Forelimb muscle (tissue), 1 donor: ENCODE measurements around the gene STRIP1. TPM values are rescaled to one million over a fixed set of nuclear protein-coding genes. Genes with fewer than 3 reads are reported as not detected.

ENCODE experiments used
- DNase-seq: peaks from one replicate; pipeline ENCODE4 v3.0.0-alpha.2; 2013; ENCODE audit warnings: low read depth
- polyA plus RNA-seq: library from polyadenylated mRNA; unstranded; fragments of 120-200 nt; gene quantifications from one replicate; pipeline ENCODE4 v1.2.1, GENCODE V29; 2013; ENCODE audit not compliant: insufficient read length

STRIP1 gene
- polyA plus RNA-seq, 1 donor = 30.5 TPM

GRCh38 chr1:110050602-110051261 is 16.3 kb downstream of the STRIP1 start:
- DNase-seq = no peak

DNA sequence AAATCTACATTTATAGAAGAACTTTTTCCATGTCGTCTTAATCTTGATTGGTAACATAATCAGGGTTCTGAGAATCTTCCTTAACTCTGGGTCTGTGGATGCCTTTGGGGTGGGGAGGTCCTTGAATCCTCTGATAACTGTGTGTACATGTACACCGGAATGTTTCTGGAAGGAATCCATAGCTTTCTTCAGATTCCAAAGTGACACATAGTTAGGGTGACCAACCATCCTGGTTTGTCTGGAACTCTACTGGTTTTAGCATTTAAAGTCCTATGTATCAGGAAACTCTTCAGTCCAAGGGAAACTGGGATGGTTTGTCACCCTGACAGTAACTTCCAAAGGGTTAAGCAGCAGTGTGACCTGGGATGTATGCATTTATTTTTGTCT is 16.8 kb downstream of the STRIP1 start:
- no peak for DNase-seq

GRCh38 chr1:110053552-110054428 is 19.4 kb downstream of the STRIP1 start:
- DNase-seq = no peak

DNA sequence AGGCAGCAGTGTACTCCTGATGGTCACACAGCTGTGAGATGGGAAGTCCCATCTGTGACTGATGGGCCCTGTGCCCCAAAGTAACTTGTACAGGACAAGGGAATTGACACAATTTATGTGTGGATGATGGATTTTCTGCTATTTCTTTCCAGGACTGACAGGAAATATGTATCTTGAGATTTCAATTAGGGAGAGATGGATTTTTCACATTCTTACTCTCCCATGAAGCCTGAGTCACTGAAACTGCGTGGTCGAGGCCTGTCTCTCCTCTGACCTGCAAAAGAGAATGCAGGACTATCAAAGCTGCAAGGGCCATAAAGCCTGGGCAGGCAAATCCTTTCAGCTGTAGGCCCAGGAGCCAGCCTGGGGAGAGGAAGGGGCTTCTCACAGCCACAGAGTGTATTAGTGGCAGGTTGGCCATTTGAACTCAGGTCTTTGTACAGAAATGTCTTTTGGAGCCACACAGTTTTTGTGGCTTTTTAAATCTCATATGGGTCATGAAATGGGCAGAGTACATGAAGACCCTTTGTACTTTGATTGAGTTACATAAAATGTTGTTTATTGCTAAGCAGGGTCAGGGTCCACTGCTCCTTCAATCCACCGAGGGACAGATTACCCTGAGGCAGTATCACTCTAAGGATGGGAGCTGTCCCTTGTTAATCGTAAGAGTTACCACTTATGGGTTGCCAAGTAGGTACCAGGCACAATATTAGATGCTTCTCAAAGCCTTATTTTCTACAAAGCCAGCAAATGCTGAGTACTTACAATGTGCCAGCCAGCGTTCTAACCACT is 21.3 kb downstream of the STRIP1 start:
- DNase-seq = no peak

- DNase-seq = no peak
Observed at GRCh38 chr1:110056285-110056683, 21.9 kb downstream of the STRIP1 start.

GRCh38 chr1:110056776-110057175 is 22.4 kb downstream of the STRIP1 start:
- no peak for DNase-seq

DNA sequence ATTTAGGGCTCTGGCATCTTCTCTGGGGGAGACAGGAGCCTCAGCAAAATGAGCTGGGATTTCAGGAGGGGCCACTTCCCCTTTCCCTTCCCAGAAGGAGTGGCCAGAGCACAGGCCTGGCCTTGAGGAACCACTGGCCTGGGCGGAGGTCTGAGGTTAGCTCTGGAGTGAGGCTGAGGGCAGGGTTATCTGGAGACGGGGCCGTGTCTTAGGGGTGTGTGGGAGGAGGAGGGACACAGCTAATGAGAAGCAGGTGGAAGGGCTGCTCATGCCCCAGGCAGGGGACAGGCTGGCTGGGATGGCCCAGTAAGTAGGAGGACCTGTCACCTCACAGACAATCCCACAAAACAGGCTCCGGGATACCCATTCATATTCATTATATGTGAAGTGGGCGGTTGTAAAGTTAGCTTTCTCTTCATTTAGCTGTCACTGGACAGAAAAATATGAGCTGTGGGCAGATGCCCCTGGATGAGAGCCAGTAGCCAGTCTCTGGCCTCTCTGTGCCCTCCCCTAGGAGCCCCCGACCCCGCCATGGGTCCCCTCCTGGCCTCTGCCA is 23.6 kb downstream of the STRIP1 start:
- no peak for DNase-seq

DNA sequence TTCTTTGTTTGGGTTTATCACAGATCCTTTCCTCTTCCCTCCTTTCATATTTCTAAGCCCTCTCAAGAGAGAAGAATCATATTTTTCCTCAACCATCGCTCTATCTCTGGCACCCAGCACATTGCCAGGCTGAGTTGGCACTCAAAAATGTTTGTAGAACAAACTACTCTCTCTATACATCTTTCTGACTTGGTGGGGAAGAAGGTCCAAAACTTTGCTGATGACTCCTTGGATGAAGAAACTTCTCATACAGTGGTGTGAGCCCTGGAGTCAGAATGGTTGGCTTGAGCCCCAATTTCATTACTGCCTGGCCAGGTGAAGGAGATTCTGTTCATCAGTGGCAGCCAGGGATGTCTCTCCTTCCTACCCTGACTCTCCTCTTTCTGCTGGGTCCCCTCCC is 24.2 kb downstream of the STRIP1 start:
- no peak for DNase-seq

- DNase-seq = no peak
Observed at GRCh38 chr1:110059133-110059863, 24.9 kb downstream of the STRIP1 start.

- no peak for DNase-seq
Observed at GRCh38 chr1:110060034-110060661, 25.7 kb downstream of the STRIP1 start.

- no peak for DNase-seq
Observed at GRCh38 chr1:110060662-110061060, 26.2 kb downstream of the STRIP1 start.

GRCh38 chr1:110061341-110061740 is 26.9 kb downstream of the STRIP1 start:
- DNase-seq = no peak

DNA sequence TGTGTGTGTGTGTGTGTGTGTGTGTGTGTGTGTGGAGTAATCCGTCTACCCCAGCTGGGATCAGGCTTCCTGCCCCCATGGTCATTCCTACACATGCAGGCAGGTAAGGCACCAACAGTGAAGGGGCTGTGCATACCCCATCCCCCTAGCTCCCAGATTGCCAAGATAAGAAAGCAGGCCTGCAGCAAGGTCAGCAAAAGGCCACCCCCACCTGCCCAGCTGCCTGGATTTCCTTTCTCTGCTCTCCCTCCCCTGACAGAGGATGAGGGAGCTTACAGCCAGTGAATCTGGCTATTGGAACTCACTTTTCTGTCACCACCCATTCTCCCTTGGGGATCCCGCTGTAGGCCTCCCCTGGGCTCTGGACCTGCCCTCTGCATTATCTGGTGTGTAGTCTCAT is 28.2 kb downstream of the STRIP1 start:
- DNase-seq = no peak

- no peak for DNase-seq
Observed at GRCh38 chr1:110063781-110064180, 29.4 kb downstream of the STRIP1 start.

DNA sequence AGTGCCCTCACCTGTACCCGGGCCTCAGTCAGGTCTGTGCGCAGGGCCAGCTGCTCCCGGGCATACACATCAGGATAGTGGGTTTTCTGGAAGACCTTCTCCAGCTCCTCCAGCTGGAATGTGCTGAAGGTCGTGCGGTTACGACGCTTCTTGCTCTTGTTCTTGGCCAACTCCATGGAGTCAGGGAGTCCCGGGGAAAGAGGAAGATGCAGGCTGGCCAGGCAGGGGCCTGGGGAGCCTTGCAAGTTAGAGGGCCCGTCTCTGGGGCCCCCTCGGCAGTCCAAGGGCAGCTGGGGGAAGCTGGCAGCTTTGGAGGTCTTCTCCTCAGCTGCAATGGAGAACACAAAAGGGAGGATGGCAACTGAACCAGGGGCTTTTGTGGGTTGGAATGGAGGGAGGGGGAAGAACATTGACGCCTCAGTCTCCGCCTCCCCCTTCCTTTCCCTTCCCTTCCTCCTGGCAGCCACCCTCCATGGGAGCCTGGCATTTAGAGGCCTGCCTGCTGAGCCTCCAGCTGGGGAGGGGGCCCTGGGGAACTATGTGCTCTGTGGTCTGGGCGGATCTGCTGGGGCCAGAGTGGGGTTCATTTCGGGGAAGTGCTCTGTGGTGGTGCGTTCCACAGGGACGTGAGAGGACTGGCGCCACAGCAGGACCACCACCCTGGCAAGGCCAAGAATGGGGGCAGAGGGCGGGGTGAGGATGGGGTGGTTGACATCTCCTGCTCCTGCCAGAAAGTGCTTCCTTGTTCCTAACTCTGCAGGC is 30.3 kb downstream of the STRIP1 start:
- DNase-seq = no peak

DNA sequence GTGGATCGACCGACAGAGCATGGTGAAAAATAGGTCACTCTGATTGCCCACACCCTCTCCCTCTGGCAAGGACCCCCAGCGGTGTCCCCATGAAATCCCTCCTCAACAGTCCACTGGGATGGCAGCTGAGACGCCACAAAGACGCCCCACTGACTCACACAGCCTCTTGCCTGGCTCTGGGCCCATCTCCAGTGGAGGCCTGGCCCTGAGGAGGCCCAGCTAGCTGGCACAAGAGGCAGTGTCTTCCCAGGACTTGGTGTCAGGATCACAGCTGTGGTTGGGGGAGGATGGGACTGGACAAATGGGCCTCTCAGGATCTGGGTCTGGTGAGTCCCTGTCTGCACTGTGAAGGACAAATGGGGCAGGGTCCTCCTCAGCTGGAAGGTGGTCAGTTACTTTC is 31.4 kb downstream of the STRIP1 start:
- no peak for DNase-seq

DNA sequence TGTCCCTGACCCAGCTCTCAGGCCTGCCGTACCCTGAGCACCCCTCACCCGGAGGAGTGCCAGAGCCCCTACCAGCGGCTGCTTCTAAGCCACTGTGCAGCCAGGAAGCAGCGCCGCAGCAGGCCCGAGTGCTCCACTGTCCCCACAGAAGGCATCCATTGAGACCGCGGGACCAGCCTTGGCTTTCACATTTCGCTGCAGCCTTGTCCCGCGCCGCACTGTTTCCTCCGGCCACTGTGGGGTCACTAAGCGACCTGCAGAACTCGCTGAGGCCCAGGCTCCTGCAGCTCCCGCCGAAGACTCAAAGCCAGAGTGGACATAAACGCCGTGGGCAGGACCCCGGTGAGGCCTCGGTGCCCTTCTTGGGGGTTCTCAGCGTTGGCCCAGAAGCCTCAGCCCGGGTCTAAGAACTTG is 33.1 kb downstream of the STRIP1 start:
- no peak for DNase-seq

DNA sequence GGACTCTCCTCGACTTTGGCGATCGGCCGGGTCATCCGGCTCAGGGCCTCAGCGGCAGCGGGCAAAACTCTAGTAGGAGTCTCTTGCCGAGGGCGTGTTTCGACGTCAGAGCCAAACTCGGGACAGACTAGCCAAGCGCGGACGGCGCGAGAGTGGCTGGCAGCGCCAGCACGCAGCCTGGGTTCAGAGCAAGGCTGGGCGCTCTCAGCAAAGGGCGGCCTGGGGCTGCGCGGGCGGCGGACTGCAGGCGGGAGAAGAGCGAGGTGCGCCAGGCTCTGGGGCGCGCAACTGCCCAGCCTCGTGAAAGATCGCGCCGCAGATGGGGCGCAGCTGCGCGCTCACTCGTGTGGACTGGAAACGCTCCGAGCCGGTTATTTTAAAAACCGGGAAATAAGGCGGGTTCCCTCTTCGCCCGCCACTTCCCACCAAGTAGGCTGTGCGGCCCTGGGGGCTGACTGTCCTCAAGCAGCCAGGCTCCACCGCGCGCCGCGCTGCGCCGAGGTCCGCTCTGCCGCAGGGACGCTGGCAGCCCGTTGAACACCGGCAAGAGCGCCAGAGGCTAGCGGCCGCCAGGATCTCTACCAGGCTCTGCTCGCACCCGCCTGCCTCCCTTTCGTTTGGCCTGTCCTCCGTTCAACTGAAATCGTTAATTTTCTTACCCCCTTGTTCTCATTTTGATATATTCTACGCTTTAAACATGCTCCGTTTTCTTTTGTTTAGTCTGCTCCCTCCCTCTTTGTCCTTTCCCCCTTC is 33.6 kb downstream of the STRIP1 start:
- no peak for DNase-seq

GRCh38 chr1:110068646-110069403 is 34.4 kb downstream of the STRIP1 start:
- no peak for DNase-seq
